Renal pelvis (tissue), 4 donors: Measurements from ENCODE around the gene MRPL49. TPM values are rescaled to one million over a fixed set of nuclear protein-coding genes. Genes with fewer than 3 reads are reported as not detected.
"Not testable (repeated sequence)": the region's sequence is repeated elsewhere in the genome, so short reads cannot be mapped to it uniquely, and the experiment has no call there.

Experiments used
- DNase-seq: peaks from one replicate; pipeline ENCODE4 v3.0.0-alpha.2; 2013
- polyA plus RNA-seq, 3 donors: library from polyadenylated mRNA; unstranded; fragments of 120-200 nt; gene quantifications; one replicate each; pipeline ENCODE4 v1.2.1, GENCODE V29; 2013; ENCODE audit not compliant: insufficient read length in 3 of 3

The MRPL49 gene
- polyA plus RNA-seq, 3 donors, result 58.8 to 63.2 (median 63.2) TPM

DNA sequence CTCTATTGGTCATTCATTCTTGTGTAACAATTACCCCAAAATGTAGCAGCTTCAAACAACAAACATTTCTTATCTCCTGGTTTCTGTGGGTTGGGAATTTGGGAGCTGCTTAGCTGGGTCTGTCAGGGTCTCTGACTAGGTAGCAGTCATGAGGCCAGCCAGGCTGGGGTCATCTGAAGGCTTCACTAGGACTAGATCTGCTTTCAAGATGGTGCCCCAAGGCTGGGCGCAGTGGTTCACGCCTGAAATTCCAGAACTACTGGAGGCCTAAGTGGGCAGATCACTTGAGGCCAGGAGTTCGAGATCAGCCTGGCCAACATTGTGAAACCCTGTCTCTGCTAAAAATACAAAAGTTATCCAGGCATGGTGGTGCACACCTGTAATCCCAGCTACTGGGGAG is 34.8 kb downstream of the MRPL49 start:
- DNase-seq, result no peak

- no peak for DNase-seq
These were observed 35.2 kb downstream of the MRPL49 start for GRCh38 chr11:65157336-65157735.

DNA sequence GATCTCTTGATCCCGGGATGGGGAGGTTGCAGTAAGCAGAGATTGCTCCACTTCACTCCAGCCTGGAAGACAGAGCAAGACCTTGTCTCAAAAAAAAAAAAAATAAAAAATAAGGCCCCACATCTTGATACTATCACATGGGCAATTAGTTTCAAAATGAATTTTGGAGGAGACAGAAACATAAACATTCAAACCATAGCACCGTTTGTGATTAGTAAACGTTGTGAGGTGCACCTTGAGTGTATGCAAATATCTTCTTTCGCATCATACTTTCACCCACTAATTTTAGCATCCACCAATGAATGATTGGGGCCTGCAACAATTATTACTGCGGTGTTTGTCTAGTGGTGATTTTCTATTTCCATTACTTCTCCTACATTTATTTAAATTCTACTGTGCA is 36.9 kb downstream of the MRPL49 start:
- no peak for DNase-seq

DNA sequence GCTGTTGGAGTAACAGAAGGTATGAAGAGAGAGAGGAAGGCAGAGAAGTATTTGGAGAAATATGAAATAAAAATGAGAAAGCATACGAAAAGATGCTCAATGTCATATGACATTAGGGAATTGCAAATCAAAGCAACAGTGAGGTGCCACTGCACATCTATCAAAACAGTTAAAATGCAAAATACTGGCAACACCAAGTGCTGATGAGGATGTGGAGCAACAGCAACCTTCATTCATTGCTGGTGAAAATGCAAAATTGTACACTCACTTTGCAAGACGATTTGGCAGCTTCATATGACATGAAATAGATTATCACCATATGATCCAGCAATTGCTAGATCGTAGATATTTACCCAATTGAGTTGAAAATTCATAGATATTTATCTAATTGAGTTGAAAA is 38.5 kb downstream of the MRPL49 start:
- no peak for DNase-seq

- DNase-seq, result no peak
These were observed 41.6 kb downstream of the MRPL49 start for GRCh38 chr11:65163684-65164083.

DNA sequence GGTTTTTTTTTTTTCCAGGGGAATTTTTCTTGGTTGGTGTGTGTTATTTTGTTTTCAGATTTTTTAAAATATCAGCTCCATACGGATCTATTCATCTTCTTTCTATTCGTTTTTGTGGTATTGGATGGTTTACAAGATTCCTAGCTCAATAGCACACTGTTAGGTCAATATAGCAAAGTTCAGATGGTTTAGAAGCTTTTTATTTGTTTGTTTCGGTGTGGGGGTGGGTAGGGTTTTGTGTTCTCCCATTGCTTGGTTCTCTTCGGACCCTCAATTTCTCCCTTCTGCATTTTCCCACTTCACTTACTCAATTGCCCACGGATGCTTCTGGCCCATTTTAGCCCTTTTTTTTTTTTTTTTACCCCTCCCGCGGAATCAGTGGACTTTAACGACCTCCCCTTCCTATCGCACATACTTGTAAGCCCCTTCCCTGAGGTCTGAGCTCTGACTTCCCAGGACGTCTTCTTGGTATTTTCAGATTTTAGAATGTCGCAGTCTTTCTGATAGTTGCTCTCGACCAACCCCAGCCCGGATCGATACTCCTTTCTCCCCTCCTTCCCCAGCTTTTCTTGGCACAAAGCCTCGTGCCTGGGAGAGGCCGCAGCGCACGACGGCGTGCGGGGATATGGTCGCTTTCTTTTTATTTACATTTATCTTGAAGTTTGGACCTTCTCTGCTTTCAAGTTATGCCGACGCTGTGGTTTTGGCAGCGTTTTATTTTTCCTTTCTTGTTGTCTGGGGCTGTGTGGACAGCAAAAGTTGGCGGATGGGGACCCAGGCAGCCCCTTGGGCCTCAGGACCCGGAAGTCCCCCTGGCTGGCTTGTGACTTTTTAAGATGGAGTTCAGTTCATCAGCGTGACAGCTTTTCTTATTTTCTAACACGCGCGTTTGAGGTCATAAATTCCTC is 43.5 kb downstream of the MRPL49 start:
- DNase-seq, result no peak

GRCh38 chr11:65166893-65167292 is 44.8 kb downstream of the MRPL49 start:
- no peak for DNase-seq

- DNase-seq, result no peak
These were observed 45.5 kb downstream of the MRPL49 start for GRCh38 chr11:65167656-65168055.

GRCh38 chr11:65169164-65169641 is 47.1 kb downstream of the MRPL49 start:
- DNase-seq, result no peak

- DNase-seq, result no peak
These were observed 48.0 kb downstream of the MRPL49 start, which contains the start of gene SPDYC for GRCh38 chr11:65170058-65170534. SPDYC (plus strand) TSS chr11:65170233; CDS start chr11:65171358, 1,125 bp downstream.

GRCh38 chr11:65172600-65172999 is 50.5 kb downstream of the MRPL49 start:
- no peak for DNase-seq

- not testable (repeated sequence) for DNase-seq
These were observed 52.5 kb downstream of the MRPL49 start for GRCh38 chr11:65174571-65175010.

Other genes with a start within 250 kb of the MRPL49 start
- gene EHD1, start 243.7 kb upstream of the MRPL49 start, polyA plus RNA-seq, result 10 to 100 TPM; 61.6 to 73.4 (median 68.3) TPM
- 10 to 100 TPM; 21.7 to 24.1 (median 23.3) TPM for gene ATG2A, start 205.1 kb upstream of the MRPL49 start, polyA plus RNA-seq
- gene PPP2R5B, start 197.6 kb upstream of the MRPL49 start, polyA plus RNA-seq, result 10 to 100 TPM; 14.7 to 18.4 (median 17.7) TPM
- gene GPHA2, start 186.4 kb upstream of the MRPL49 start, polyA plus RNA-seq, result 1 to 10 TPM; 2.0 to 3.7 (median 2.1) TPM
- gene MAJIN, start 150.2 kb upstream of the MRPL49 start, polyA plus RNA-seq, result 1 to 10 TPM; 1.0 to 1.4 (median 1.3) TPM
- gene BATF2, start 125.3 kb upstream of the MRPL49 start, polyA plus RNA-seq, result 1 to 10 TPM; 3.1 to 3.2 (median 3.1) TPM
- 10 to 100 TPM; 62.8 to 73.0 (median 71.0) TPM for gene ARL2, start 108.2 kb upstream of the MRPL49 start, polyA plus RNA-seq
- gene SNX15, start 94.9 kb upstream of the MRPL49 start, polyA plus RNA-seq, result 10 to 100 TPM; 31.7 to 32.7 (median 32.0) TPM
- 10 to 100 TPM; 14.1 to 18.2 (median 14.6) TPM for gene SAC3D1, start 81.1 kb upstream of the MRPL49 start, polyA plus RNA-seq
- 10 to 100 TPM in 2 of 3 donors, 1 to 10 TPM in 1; 8.7 to 13.5 (median 11.3) TPM for gene NAALADL1, start 63.8 kb upstream of the MRPL49 start, polyA plus RNA-seq
- 10 to 100 TPM; 18.3 to 23.6 (median 22.6) TPM for gene CDCA5, start 38.3 kb upstream of the MRPL49 start, polyA plus RNA-seq
- gene ZFPL1, start 38.1 kb upstream of the MRPL49 start, polyA plus RNA-seq, result 10 to 100 TPM; 30.4 to 37.1 (median 35.4) TPM
- gene VPS51, start 26.1 kb upstream of the MRPL49 start, polyA plus RNA-seq, result 100 to 1,000 TPM; 120 to 154 (median 140) TPM
- gene TM7SF2, start 10.4 kb upstream of the MRPL49 start, polyA plus RNA-seq, result 100 to 1,000 TPM in 1 of 3 donors, 10 to 100 TPM in 2; 88.7 to 100 (median 97.5) TPM
- gene ZNHIT2, start 4.6 kb upstream of the MRPL49 start, polyA plus RNA-seq, result 10 to 100 TPM in 1 of 3 donors, 1 to 10 TPM in 2; 7.8 to 12.4 (median 9.9) TPM
- 100 to 1,000 TPM; 706 to 910 (median 772) TPM for gene FAU, start 187 bp upstream of the MRPL49 start, polyA plus RNA-seq
- 10 to 100 TPM; 48.6 to 51.8 (median 49.6) TPM for gene SYVN1, start 12.2 kb downstream of the MRPL49 start, polyA plus RNA-seq
- gene SPDYC, start 47.9 kb downstream of the MRPL49 start, polyA plus RNA-seq, result under 1 TPM in 1 of 3 donors, not detected in 2; 0.17 TPM
- 100 to 1,000 TPM; 109 to 112 (median 109) TPM for gene CAPN1, start 59.6 kb downstream of the MRPL49 start, polyA plus RNA-seq
- 10 to 100 TPM; 27.6 to 35.0 (median 30.3) TPM for gene POLA2, start 139.6 kb downstream of the MRPL49 start, polyA plus RNA-seq
- gene CDC42EP2, start 192.5 kb downstream of the MRPL49 start, polyA plus RNA-seq, result 10 to 100 TPM; 10.2 to 18.6 (median 12.9) TPM
- 100 to 1,000 TPM in 1 of 3 donors, 10 to 100 TPM in 2; 96.7 to 102 (median 98.0) TPM for gene DPF2, start 211.5 kb downstream of the MRPL49 start, polyA plus RNA-seq
- under 1 TPM; 0.55 to 0.78 (median 0.61) TPM for gene TIGD3, start 232.4 kb downstream of the MRPL49 start, polyA plus RNA-seq